ENCODE data around the gene GDF11. TPM values are rescaled to one million over a fixed set of nuclear protein-coding genes. Genes with fewer than 3 reads are reported as not detected.

The GDF11 gene
- total RNA-seq, 2 donors from 2014 or later, result 8.1 to 8.6 TPM

DNA sequence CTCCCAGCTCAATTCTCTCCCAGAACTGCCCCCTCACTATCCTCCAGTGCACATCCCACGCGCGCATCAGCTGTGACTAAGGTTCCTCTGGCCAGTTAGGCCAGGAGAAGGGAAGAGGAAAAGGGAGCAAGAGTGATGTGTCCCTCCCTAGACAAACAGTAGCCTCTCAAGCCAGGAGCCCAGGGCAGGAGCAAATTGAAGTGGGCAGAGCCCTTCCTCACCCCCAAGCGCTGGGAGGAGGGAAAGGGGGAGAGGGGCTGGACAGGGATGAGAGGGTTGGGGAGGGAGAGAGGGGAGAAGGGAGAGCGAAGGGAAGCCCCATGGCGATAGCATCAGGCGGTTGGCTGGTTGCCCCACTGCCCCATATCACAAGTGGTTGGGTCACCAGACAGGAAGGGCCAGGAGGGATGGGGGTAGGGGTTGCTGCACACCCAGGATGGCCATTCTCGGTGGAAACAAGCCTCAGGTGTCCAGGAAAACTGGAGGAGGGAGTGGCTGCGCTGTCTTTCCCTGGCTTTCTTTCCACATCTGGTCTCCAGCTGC, 15.2 kb upstream of the GDF11 start:
- peak overlapping the region; percentile 99 to 100 for H3K27ac ChIP-seq
- H3K4me1 ChIP-seq, result peaks cover 0 to 78% of the 10 kb centered on the region in 2 donors
- H3K36me3 ChIP-seq, result peaks cover 34% of the 10 kb centered on the region
- H3K4me3 ChIP-seq, result peak overlapping the region; percentile 79 to 80
- TF ChIP-seq, protein P1, sequence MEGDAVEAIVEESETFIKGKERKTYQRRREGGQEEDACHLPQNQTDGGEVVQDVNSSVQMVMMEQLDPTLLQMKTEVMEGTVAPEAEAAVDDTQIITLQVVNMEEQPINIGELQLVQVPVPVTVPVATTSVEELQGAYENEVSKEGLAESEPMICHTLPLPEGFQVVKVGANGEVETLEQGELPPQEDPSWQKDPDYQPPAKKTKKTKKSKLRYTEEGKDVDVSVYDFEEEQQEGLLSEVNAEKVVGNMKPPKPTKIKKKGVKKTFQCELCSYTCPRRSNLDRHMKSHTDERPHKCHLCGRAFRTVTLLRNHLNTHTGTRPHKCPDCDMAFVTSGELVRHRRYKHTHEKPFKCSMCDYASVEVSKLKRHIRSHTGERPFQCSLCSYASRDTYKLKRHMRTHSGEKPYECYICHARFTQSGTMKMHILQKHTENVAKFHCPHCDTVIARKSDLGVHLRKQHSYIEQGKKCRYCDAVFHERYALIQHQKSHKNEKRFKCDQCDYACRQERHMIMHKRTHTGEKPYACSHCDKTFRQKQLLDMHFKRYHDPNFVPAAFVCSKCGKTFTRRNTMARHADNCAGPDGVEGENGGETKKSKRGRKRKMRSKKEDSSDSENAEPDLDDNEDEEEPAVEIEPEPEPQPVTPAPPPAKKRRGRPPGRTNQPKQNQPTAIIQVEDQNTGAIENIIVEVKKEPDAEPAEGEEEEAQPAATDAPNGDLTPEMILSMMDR (IDR thresholded peaks at IDR 0.05), result no peak
- no peaks in the 10 kb centered on the region for H3K27me3 ChIP-seq
- DNase-seq (ENCODE audit: low spot score), result no peak
- no peaks in the 10 kb centered on the region for H3K9me3 ChIP-seq

GRCh38 chr12:55728186-55728938, 14.6 kb upstream of the GDF11 start:
- DNase-seq (ENCODE audit: low spot score), result no peak
- TF ChIP-seq, protein P1 (IDR thresholded peaks at IDR 0.05), result no peak
- Histone ChIP-seq H3K27ac (peak overlapping the region; percentile 99 to 100), H3K9me3 (no peaks in the 10 kb centered on the region), H3K27me3 (no peaks in the 10 kb centered on the region), H3K4me1 (peaks cover 0 to 73% of the 10 kb centered on the region in 2 donors), H3K36me3 (peaks cover 34% of the 10 kb centered on the region), H3K4me3 (peak overlapping the region; percentile 79 to 80)

DNA sequence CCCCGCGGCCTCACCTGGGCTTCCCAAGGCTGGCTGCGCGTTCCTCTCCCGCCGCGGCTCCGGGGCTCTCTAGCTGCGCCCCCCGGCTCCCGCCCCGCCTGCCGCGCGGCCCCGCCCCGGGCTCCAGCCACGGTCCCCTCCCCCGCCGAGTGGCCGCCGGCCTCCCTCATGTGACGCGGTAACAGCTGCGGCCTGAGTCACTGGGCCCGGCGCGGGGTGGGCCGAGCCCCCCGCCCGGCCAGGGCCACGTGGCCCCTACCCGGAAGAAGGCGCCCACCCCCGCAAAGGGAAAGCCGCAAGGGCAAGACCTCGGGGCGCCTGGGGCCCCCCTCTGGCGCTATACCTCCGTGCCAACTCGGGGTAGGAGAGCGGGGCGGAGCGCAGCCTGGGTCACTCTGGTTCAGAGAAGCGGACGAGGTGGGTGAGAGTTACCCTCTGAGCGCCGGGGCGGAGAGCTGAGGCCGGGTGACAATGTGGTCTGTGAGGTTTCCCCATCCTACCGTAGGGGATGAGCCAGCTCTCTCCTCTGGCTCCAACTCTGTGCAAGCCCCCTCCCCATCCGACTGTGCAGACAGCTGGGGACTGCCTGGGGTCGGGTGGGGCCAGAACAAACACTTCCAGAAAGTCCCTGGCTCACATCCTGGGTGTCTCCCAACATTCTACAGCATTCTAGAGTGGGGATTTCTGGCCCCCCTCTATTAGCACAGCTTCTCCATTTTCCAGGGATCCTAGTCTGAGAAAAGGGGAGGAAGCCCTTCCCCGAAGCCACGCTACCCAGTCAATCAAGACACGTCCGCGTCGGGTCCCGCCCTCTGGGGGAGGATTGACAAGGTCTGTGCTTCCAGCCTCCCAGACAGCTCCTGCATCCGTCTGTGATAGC, 13.7 kb upstream of the GDF11 start, which contains the start of gene CD63:
TSS of gene CD63 (minus strand) at position 71 of the 880 bp plus-strand sequence. CDS start 668 bp downstream, outside the sequence.
- Histone ChIP-seq H3K9me3 (no peaks in the 10 kb centered on the region), H3K27me3 (no peaks in the 10 kb centered on the region), H3K4me3 (peak within 1 kb of the TSS; percentile 79 to 80), H3K4me1 (peaks cover 0 to 65% of the 10 kb centered on the region in 2 donors), H3K36me3 (peaks cover 30% of the 10 kb centered on the region), H3K27ac (peak within 1 kb of the TSS; percentile 99 to 100)
- TF ChIP-seq, protein P1 (IDR thresholded peaks at IDR 0.05), result no peak
- peak; percentile 97 for DNase-seq (ENCODE audit: low spot score)

DNA sequence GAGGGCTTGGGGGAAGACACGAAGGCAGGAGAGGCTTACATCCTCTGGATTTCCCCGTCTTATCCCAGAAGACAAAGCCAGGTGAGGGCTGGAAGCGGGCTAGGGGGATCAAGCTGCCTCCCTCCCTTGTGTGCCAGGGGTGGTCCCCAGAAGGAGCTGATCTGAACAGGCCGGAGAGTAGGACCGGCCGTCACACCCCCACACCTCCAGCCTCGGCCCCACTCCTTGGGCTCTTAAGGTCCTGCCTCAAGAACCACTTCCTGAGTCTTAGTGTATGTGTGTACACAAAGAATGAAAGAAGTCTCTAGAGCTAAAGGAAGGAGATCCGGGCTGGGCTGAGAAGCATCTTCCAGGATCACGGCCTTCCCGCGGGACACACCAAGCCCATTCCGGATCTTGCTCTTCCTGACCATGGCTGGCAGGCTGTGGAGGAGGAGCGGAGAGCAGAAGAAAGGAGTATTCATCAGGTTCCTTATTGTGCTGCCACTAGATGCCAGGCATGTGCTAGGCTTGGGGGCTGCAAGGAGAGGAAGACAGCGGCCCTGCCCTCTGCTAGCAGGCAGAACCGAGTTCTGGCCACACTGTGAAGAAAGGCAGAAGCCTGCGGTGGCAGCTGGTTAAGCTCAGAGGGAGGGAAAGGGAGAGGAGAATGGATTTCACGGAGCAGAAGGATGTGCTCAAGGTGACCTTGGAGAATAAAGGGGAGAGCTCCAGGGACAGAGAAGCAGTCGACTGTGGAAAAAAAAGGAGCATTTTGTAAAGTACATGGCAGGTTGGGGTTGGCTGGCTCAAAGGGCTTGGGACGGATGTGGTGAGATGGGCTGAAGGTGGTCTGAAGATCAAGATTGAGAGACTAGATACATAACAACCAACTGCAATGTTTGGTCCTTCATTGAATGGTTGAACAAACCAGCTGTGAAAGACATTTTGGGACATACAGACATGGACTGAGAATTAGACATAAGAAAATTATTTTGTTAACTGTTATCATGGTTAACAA, 12.8 kb upstream of the GDF11 start:
- H3K27me3 ChIP-seq, result no peaks in the 10 kb centered on the region
- peaks cover 0 to 56% of the 10 kb centered on the region in 2 donors for H3K4me1 ChIP-seq
- no peak for DNase-seq (ENCODE audit: low spot score)

More for the DNA sequence above, 12.8 kb upstream of the GDF11 start:
- Histone ChIP-seq H3K36me3 (peaks cover 23% of the 10 kb centered on the region), H3K27ac (peak overlapping the region; percentile 99 to 100), H3K4me3 (peak overlapping the region; percentile 79 to 80), H3K9me3 (no peaks in the 10 kb centered on the region)
- TF ChIP-seq, protein P1 (IDR thresholded peaks at IDR 0.05), result no peak

Data from right atrium auricular region (tissue), 2 donors.